ENCODE data around the gene SYPL1.

DNA sequence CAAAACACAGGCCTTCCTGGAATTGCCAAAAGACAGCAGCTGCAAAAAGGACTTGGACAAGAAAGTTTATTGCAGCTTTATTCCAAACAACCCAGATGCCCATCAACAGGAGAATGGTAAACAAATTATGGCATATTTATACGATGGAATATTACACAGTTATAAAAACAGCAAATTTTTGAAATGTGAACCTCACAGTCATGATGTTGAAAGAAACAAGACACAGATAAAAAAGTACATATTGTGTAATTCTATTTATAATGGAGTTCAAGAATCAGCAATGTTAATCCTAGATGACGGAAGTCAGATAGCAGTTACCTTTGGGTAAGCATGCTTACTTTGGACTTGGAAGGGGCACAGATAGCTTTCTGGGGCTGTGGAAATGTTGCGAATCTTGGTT is 44.4 kb downstream of the SYPL1 start:
- TF ChIP-seq EZH2 (IDR thresholded peaks at IDR 0.05) (no peak), POLR2AphosphoS5 (IDR thresholded peaks at IDR 0.05; ENCODE audit: borderline replicate concordance, low read depth, low read length) (no peak), FOXP2 (optimal IDR thresholded peaks at IDR 0.05; ENCODE audit: control extremely low read depth, extremely low read length, insufficient read depth) (no peak)
